PC-9 (cell line): ENCODE measurements around the gene DHCR7.

Source experiments
- CTCF ChIP-seq: fragments of 200-600 bp; sonication (generic); conservative IDR thresholded peaks from 2 replicates; pipeline ENCODE4 v1.6.1; 2017; ENCODE audit warnings: mixed run types, antibody characterized with exemption, mild to moderate bottlenecking, moderate library complexity
- EZH2 ChIP-seq: fragments of 200-600 bp; sonication (generic); IDR thresholded peaks from 2 replicates; pipeline ENCODE4 v1.8.0; 2017; ENCODE audit warnings: antibody characterized with exemption, low read depth

DNA sequence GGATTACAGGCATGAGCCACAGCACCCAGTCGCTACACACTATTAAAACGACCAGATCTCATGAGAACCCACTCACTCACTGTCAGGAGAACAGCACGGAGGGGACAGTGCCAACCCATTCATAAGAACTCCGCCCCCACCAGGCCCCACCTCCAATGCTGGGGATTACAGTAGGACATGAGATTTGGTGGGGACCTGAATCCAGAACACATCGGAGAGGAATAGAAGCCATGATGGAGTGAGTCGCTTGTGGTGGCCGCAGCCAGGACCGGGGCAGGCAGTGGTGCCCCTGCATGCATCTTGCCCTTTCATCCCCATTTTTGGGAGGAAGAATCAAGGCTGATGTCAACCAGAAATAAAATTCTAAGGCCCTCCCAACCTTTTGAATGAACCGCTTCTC is 13.5 kb upstream of the DHCR7 start:
- TF ChIP-seq EZH2 (no peak), CTCF (no peak)
